ENCODE measurements around the gene RNU4-1.

GRCh38 chr12:120261951-120262851, 30.8 kb downstream of the RNU4-1 start:
- TF ChIP-seq RBAK (tag by site-specific recombination; IDR thresholded peaks at IDR 0.05) (no peak), ELK4 (IDR thresholded peaks at IDR 0.05; ENCODE audit: borderline replicate concordance, low read depth, low read length) (no peak), ZNF561 (tag by site-specific recombination; IDR thresholded peaks at IDR 0.05; ENCODE audit: borderline replicate concordance) (no peak), ZNF433 (tag by site-specific recombination; IDR thresholded peaks at IDR 0.05; ENCODE audit: low read depth) (no peak), CTCF (tag by site-specific recombination; IDR thresholded peaks at IDR 0.05) (no peak)
